MG63 (cell line): Measurements from ENCODE around the gene SGPL1. TPM values are rescaled to one million over a fixed set of nuclear protein-coding genes. Genes with fewer than 3 reads are reported as not detected.

Source experiments
- DNase-seq: peaks from one replicate; pipeline ENCODE4 v3.0.0-alpha.2; 2020
- H3K27me3 ChIP-seq: fragments of 250-450 bp; sonication (Bioruptor Pico); 2 replicates; pipeline ENCODE4 v1.5.1; 2020; ENCODE audit warnings: mild to moderate bottlenecking, moderate library complexity
- H3K36me3 ChIP-seq: fragments of 250-450 bp; sonication (Bioruptor Pico); 2 replicates; pipeline ENCODE4 v1.5.1; 2020; ENCODE audit warnings: mild to moderate bottlenecking, moderate library complexity
- H3K4me3 ChIP-seq: fragments of 250-450 bp; sonication (Bioruptor Pico); 2 replicates; pipeline ENCODE4 v1.5.1; 2020; ENCODE audit warnings: mild to moderate bottlenecking, moderate library complexity
- H3K9me3 ChIP-seq: fragments of 250-450 bp; sonication (Bioruptor Pico); 2 replicates; pipeline ENCODE4 v1.5.1; 2020; ENCODE audit warnings: mild to moderate bottlenecking, moderate library complexity
- total RNA-seq: library from RNA; depleted of rRNA; stranded (reverse); fragments of >200 nt; shearing (Covaris generic); gene quantifications from 2 replicates; pipeline ENCODE4 v1.2.3, GENCODE V29; 2014; ENCODE audit warnings: low replicate concordance; rRNA removed

SGPL1 gene
- total RNA-seq, 1 experiment from 2014 or later: 19.3 TPM

DNA sequence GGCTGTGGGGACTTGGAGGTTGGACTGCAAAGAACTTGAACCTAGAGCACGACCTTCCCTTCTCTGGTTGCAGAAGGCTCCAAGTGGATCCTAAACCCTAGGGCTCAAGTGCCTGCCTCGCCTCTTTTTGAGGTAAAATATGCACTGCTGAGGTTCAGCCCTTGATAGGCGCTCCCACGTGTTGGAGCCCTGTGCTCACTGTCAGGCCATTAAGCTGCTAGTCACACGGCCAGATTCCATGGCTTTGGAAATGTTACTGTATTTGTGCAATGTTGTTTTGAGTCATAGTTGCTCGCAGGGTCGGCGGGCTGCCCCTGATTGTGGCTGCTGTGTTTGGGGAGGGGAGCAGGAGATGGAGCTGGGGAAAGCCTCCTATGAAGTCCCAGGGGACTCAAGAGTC, 112.4 kb downstream of the SGPL1 start:
- Histone ChIP-seq H3K36me3 (no peaks in the 10 kb centered on the region), H3K27me3 (no peaks in the 10 kb centered on the region), H3K9me3 (no peaks in the 10 kb centered on the region), H3K4me3 (no peak overlapping the region)
- DNase-seq: no peak

DNA sequence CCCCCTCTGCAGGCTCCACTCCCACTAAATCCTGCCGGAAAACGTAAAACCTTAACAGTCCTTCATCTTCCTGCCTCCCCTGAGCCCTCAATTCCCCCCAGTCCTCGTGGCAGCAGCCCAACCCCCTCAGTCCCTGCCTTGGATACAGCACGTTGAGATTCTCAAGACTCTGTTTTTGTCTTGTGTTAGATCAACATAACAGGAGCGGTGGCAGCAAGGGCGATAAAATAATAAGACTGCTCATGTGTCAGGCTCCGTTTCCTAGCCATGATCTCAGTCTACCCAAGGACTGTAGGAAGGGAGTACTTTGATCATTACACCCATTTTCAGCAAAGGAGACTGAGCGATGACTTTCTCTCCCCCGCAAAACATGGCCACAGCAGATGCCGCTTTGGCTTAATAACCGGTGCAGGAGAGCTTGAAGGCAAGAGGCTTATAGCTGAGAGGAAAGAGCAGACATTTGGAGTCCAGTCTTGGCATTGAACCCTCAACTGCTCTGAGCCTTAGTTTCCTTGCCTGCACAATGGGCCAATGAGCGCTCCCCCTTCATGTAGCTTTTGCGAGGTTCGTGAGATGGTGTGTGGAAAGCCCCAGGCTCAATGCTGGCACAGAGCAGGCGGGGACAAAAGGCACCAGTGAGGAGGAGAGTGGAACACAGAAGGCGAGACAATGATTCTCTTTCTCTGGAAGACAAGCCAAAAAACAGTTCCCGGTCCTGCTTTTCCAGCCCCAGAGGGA, 114.7 kb downstream of the SGPL1 start:
- no peaks in the 10 kb centered on the region for H3K36me3 ChIP-seq
- DNase-seq: no peak
- no peaks in the 10 kb centered on the region for H3K27me3 ChIP-seq
- H3K9me3 ChIP-seq: no peaks in the 10 kb centered on the region
- H3K4me3 ChIP-seq: no peak overlapping the region

Other genes with a start within 250 kb of the SGPL1 start
- not detected in 2 replicates for gene PRF1, start 213.2 kb upstream of the SGPL1 start, total RNA-seq
- 1.6 and 2.7 TPM in 2 replicates for gene ADAMTS14, start 143.4 kb upstream of the SGPL1 start, total RNA-seq
- not detected in 2 replicates for gene TBATA, start 30.6 kb upstream of the SGPL1 start, total RNA-seq
- 21.0 and 56.9 TPM in 2 replicates for gene PCBD1, start 72.6 kb downstream of the SGPL1 start, total RNA-seq